Brain pericyte (primary cell): Measurements from ENCODE around the gene SUFU.
"Not testable (repeated sequence)": the region's sequence is repeated elsewhere in the genome, so short reads cannot be mapped to it uniquely, and the experiment has no call there.

Experiments used
- DNase-seq: peaks from one replicate; pipeline ENCODE4 v3.0.0-alpha.2; 2012; ENCODE audit warnings: low read depth, low spot score

Gene SUFU

GRCh38 chr10:102479651-102480050 lies 24.1 kb upstream of the SUFU start:
- no peak for DNase-seq

GRCh38 chr10:102480396-102480795 lies 23.4 kb upstream of the SUFU start:
- no peak for DNase-seq

DNA sequence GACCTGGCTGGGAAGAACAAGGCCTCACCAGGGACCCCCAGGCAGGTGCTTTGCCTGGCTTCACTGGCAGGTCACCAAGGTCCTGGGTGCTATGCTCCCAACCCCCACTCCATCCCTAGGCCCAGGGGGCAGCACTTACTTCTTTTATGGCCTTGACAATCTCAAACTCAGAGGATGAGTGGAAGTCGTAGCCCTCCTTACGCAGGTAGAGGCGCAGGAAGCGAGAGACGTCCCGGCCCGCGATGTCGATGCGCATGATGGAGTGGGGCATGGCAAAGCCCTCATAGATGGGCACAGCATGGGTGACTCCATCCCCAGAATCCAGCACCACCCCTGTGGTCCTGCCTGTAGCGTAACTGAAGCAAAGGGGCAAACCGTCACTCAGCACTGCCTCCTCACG lies 19.8 kb upstream of the SUFU start:
- DNase-seq: no peak

GRCh38 chr10:102485093-102485784 lies 18.5 kb upstream of the SUFU start:
- no peak for DNase-seq

GRCh38 chr10:102491136-102491535 lies 12.6 kb upstream of the SUFU start:
- no peak for DNase-seq

DNA sequence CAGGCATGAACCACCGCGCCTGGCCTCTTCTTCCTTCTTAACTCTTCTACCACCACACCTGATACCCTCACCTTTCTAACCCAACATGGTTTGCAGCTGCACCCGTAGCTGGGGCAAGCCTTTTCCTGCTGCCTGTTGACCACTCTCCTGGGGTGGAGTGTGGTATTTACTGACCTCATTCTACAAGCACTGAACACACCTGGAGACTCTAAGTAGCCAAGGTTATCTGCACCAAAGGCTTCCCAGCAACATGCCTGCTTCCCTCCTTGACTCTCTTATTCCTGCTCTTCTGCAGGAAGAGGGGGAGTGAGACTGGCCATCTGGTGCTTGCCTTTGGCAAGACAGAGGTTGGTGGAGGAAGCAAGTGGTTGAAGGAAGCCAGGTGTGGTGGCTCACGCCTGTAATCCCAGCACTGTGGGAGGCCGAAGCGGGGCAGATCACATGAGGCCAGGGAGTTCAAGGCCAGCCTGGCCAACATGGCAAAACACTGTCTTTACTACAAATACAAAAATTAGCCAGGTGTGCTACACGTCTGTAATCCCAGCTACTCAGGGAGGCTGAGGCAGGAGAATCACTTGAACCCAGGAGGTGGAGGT lies 11.3 kb upstream of the SUFU start:
- DNase-seq: no peak

- no peak for DNase-seq
Measured at GRCh38 chr10:102492983-102493382, 10.8 kb upstream of the SUFU start.

DNA sequence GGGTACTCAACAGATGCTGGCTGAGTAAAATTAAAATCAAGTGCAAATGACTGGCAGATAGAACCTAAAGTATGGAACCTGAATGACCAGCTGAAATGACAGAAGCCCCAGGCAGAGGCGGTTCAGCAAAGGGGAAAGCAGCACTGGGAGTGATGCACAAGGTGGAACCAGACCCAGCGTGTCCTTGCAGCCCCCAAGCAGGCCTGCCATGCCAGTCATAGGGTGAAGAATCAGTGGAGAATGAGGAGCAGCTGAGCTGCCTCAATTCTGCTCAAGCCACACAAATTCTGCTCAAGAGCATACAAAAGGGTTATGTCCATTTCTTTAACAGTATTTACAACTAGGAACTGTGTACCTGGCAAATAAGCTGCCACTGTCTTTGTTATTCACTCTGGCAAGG lies 10.0 kb upstream of the SUFU start:
- no peak for DNase-seq

DNA sequence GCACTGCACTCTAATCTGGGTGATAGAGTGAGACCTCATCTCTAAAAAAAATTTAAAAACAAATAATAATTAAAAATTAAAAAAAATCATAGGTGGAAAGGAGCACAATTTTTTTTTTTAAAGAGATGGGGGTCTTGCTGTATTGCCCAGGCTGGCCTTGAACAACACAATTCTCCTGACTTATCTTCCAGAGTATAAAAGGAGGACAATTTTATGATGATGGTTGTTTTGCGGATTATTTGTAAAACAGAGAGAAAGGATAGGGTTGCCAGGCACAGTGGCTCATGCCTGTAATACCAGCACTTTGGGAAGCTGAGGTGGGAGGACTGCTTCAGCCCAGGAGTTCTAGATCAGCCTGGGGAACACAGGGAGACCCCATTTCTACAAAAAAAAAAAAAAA lies 6.2 kb upstream of the SUFU start:
- no peak for DNase-seq

DNA sequence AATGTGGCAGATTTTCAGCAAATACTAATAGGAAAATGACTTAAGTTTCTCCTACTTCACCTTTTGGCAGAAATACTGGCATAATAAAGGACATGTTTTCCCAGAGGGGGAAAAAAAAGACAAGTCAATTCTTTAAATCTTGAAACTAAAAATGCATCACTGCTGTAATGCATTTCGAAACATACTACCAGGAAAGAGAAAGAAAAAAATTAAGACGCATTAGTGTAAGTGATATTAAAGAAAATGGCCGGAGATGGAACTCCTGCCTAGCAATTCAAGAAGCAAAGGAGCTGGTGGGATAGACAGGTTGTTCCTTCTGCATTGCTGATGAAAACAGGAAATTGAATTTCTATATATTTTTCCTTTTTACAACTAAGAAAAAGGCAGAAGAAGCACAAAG lies 4.4 kb upstream of the SUFU start:
- DNase-seq: no peak

- not testable (repeated sequence) for DNase-seq
Measured at GRCh38 chr10:102500686-102501085, 3.1 kb upstream of the SUFU start.

GRCh38 chr10:102501201-102502028 lies 2.4 kb upstream of the SUFU start:
- no peak for DNase-seq

- peak; percentile 98 for DNase-seq
Measured at GRCh38 chr10:102502029-102502336, 1.8 kb upstream of the SUFU start.

- peak; percentile 99 for DNase-seq
Measured at GRCh38 chr10:102502337-102503151, 1.2 kb upstream of the SUFU start, which contains the start of gene ACTR1A. Gene ACTR1A, minus strand, starts transcription at chr10:102502712. Its CDS starts 65 bp downstream, at chr10:102502647.

DNA sequence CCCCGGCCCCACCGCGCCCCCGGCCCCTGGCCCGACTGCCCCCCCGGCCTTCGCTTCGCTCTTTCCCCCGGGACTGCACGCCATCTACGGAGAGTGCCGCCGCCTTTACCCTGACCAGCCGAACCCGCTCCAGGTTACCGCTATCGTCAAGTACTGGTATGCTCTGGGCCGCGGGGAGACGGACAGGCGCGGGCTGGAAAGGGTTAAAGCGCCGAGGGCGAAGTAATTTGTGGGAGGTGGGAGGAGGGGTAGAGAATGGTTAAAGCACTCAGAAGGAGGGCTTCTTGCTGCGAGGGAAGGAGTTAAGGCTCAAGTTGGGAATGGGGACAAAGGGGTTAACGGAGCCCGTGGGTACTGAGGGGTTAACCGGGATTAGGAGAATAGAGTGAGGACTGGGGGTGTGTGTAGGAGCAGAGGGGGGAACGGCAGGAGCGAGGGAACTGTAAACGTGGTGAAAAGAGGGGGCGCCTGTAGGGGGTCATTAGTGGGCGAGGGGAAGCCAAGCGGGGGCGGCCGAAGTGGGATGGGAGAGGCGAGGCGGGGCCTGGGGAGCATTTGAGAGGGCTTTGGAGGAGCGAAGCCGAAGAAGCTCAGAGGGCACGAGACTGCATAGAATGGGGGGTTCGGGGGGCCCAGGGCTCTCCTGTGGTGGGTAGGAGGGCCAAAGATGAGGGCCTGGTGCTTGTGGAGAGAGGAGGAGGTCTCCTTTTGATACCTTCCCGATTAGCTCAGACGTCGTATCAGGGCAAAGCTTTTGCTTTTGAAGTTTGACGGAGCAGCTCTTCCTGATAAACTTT lies 605 bp downstream of the SUFU start:
- DNase-seq: no peak

- no peak for DNase-seq
Measured at GRCh38 chr10:102504976-102505300, 1.2 kb downstream of the SUFU start.

DNA sequence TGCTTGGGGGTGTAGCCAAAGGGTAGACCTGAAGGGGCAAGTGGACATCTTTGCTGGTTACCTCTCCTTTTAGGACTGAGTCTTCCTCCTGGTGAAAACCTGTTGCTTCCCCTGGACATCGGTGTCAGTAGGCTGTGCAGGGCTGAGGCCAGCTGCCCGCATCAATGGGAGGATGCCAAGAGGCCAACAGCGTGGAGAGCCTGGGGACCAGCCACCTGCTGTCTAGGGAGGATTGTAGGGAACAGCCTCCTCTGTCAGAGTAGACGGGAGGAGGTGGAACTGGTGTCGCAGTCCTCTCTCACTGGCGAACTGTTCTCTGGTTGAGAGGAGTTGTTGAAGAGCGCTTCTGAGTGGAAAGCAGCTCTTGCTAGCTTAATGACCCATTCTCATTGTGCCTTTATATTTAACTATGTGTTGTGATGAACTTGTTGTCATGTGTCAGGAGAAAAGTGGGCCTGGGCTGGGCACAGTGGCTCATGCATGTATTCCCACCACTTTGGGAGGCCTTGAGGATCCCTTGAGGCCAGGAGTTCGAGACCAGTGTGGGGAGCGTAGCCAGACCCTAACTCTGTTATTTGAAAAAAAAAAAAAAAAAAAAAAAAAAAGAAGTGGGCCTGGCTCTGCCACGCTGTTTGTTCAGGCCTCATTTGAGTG lies 1.8 kb downstream of the SUFU start:
- DNase-seq: no peak

- no peak for DNase-seq
Measured at GRCh38 chr10:102507521-102507920, 3.7 kb downstream of the SUFU start.

GRCh38 chr10:102508506-102508905 lies 4.7 kb downstream of the SUFU start:
- DNase-seq: no peak

- DNase-seq: no peak
Measured at GRCh38 chr10:102509387-102509786, 5.6 kb downstream of the SUFU start.
